Islet of Langerhans (tissue), 1 donor: Measurements from ENCODE around the gene RBPMS2.
"Not testable (repeated sequence)": the region's sequence is repeated elsewhere in the genome, so short reads cannot be mapped to it uniquely, and the experiment has no call there.

Source experiments
- FAIRE-seq: peaks from one replicate; lab custom pipeline; 2011; peaks lifted over from hg19 to GRCh38; lab: Jason Lieb, UNC

Gene RBPMS2

DNA sequence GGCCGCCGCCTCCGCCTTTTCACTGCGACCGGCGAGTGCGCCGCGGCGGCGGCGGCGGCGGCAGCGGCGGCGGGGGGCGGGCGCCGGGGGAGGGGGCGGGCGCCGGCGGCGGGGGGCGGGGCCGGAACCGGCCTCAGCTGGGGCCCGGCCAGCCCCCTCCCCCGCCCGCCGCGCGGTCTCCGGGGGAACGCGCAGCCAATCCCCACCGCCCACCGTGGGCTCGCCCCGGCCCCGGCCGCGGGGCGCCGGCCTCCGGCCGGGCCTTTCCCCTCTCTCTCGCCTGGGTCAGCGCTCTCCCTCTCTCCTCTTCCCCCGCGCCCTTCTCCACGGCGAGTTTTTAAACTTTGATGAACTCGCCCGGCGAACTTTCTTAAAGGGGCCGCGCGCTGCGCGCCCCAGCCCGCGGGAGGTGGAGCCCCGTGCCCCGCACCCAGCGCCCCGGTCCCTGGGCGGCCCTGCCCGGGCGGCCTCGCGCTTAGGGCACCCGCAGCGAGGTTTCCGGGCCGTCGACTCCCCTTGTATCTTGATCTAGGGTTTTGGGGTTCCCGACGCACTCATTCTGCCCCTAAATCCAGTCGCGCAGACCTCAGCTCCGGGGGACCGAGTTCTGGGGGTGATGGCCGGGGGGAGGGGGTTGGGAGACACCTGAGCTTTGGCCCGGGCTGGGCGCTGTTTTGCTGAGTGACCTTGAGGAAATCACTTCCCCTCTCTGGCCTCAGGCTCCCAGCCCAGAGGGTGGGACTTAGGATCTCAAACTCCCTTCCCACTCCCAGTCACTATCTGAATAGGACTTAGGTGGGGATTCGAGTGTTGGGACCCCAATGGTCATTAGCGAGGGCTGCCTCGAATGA lies at the start of gene RBPMS2:
Gene RBPMS2 (minus strand): TSS at position 39 of the 851 bp plus-strand sequence. CDS start 270 bp downstream, outside the sequence.
- no peak for FAIRE-seq

- no peak for FAIRE-seq
Observed at GRCh38 chr15:64824929-64825430, 49.6 kb upstream of the RBPMS2 start.

DNA sequence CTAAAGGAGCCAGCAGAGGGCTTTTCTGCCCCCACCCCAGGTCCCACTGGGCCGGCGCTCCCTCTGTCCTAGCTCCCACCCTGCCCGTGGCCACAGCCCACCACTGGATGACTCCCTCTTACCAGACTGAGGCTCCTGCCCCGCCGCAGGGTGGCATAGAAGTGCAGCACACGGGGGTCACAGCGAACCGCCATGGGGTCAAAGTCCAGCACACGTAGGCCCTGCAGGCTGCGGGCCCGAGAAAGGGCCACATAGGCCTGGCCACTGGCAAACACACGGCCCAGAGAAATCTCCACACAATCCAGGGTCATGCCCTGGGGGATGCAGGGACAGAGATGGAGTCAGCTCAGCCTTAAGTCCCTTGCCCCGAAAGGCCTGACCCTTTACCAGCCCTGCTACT lies 41.1 kb upstream of the RBPMS2 start:
- FAIRE-seq: no peak

DNA sequence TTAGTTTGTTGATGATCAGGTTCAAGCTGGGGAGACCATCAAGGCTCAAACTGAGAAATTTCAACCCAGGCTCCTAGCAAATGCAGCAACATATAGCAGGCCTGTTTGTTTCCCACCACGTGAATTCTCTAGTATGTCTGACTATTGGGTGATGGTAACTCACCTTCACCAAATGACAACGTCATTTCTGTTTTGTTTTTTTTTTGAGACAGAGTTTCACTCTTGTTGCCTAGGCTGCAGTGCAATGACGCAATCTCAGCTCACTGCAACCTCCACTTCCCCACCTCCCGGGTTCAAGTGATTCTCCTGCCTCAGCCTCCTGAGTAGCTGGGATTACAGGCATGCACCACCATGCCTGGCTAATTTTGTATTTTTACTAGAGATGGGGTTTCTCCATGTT lies 39.6 kb upstream of the RBPMS2 start:
- not testable (repeated sequence) for FAIRE-seq

- FAIRE-seq: not testable (repeated sequence)
Observed at GRCh38 chr15:64814283-64814682, 38.9 kb upstream of the RBPMS2 start.

GRCh38 chr15:64813075-64813474 lies 37.7 kb upstream of the RBPMS2 start:
- FAIRE-seq: no peak

GRCh38 chr15:64810497-64811326 lies 35.3 kb upstream of the RBPMS2 start:
- no peak for FAIRE-seq

GRCh38 chr15:64809649-64810496 lies 34.5 kb upstream of the RBPMS2 start:
- FAIRE-seq: no peak

- no peak for FAIRE-seq
Observed at GRCh38 chr15:64808785-64809453, 33.5 kb upstream of the RBPMS2 start.

DNA sequence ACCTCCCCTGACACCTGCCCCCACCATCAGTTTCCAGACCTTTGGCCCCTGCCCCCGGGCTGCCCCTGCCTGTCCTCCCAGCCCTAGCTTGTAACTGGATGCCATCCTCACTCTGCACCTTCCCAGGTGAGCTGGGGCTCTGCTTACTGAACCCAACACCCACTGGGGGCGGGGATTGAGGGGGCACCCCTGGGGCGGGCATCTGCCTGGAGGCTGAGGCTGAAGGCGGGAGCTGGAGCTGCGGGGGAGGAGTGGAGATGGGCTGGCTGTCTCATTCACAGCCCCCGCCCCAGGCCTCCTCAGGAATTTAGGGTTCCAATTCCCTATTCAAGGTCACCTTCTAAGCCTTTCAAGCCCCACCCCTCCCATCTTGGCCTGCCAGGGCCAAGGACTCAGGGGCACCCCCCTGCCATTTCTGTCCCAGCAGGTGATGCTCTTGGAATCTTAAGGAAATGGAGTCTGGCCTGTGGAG lies 32.4 kb upstream of the RBPMS2 start:
- no peak for FAIRE-seq

- FAIRE-seq: no peak
Observed at GRCh38 chr15:64807051-64807749, 31.8 kb upstream of the RBPMS2 start.

GRCh38 chr15:64806509-64806908 lies 31.1 kb upstream of the RBPMS2 start:
- no peak for FAIRE-seq

- no peak for FAIRE-seq
Observed at GRCh38 chr15:64804619-64805018, 29.2 kb upstream of the RBPMS2 start.

DNA sequence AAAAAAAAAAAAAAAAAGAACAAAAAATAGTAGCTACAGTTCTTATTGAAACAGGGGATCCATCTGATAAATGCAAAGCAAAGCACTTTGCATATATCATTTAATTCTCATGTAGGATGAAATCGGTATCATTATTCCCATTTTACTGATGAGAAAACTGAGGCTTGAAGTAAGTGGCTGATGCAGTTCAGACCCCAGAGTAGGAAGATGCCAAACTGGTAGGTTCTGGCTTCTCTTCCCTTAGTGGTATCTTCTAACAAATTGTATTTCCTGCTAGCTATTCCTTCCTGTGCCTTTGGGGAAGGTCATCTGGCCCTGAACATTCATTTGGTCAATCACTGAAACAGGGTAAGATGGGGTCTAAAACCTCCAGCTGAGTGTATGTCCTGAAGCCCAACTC lies 28.1 kb upstream of the RBPMS2 start:
- FAIRE-seq: no peak

GRCh38 chr15:64800476-64800875 lies 25.1 kb upstream of the RBPMS2 start:
- no peak for FAIRE-seq

- FAIRE-seq: not testable (repeated sequence)
Observed at GRCh38 chr15:64798905-64799304, 23.5 kb upstream of the RBPMS2 start.

DNA sequence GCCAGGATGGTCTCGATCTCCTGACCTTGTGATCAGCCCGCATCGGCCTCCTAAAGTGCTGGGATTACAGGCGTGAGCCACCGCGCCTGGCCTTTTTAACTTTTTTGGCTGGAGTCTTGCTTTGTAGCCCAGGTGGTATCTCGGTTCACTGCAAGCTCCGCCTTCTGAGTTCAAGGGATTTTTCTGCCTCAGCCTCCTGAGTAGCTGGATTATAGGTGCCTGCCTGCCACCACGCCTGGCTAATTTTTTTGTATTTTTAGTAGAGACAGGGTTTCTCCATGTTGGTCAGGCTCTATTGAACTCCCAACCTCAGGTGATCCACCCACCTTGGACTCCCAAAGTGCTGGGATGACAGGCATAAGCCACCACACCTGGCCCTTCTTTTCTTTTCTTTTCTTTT lies 20.5 kb upstream of the RBPMS2 start:
- FAIRE-seq: not testable (repeated sequence)

DNA sequence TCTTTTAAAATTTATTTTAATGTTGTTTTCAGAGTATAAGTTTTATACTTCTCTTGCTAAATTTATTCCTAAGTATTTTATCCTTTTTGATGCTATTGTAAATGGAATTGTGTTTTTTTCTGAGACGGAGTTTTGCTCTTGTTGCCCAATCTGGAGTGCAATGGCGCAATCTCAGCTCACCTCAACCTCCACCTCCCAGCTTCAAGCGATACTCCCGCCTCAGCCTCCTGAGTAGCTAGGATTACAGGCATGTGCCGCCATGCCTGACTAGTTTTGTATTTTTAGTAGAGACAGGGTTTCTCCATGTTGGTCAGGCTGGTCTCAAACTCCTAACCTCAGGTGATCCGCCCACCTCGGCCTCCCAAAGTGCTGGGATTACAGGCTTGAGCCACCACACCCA lies 19.9 kb upstream of the RBPMS2 start:
- FAIRE-seq: not testable (repeated sequence)

DNA sequence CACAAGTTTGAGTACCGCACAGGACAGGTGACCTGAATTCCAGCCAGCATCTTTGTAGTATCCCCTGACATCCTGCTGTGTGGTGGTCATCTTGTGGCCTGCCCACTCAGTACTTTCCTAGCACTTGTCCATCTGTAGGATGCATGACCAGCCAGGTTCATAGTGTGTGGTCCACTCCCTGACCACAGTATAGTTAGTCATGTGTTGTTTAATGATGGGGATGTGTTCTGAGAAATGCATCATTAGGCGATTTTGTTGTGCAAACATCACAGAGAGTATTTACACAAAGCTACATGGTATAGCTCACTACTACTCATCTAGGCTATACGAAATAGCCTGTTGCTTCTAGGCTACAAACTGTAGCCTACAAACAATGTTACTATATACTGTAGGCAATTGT lies 16.9 kb upstream of the RBPMS2 start:
- no peak for FAIRE-seq

DNA sequence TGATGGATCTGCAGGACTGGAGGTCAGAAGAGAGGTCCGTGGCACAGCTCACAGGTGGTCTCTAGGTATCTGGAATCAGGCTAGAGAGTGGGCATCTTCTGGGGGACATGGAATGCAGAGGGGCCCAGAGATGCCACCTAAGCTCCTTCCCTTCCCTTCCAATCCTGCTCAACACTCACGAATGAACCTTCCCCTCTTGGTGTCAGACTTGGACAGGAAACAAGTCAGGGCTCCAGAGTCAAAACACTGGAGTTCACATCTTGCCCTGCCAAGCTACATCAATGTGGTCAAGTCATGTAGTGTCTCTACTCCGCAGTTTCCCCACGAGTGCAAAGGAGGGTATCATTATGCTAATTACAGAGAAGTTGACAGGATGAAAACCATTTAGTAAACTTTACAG lies 16.0 kb upstream of the RBPMS2 start:
- FAIRE-seq: no peak

GRCh38 chr15:64783796-64784195 lies 8.4 kb upstream of the RBPMS2 start:
- no peak for FAIRE-seq
